Esophagus muscularis mucosa (tissue), 4 donors: ENCODE data around the gene TP63.

Experiments used
- EP300 ChIP-seq: sonication (generic); formaldehyde crosslinking; IDR thresholded peaks from one replicate; pipeline ENCODE4 v1.6.1; 2017; ENCODE audit warnings: antibody characterized with exemption
- POLR2A ChIP-seq: fragments of 450-650 bp; IDR thresholded peaks from one replicate; pipeline ENCODE4 v1.6.1; 2017; ENCODE audit warnings: antibody characterized with exemption, moderate library complexity, mild to moderate bottlenecking, low read depth
- POLR2AphosphoS5 ChIP-seq, 2 donors: sonication (generic); formaldehyde crosslinking; IDR thresholded peaks; one replicate each; pipeline ENCODE4 v1.6.1; 2017; ENCODE audit warnings: antibody characterized with exemption in 2 of 2
- TF ChIP-seq, protein P1 (sequence below), 3 experiments: fragments of 200-600 bp in 2 of 3; fragments of 450-650 bp in 1 of 3; sonication (generic) in 2 of 3; IDR thresholded peaks; one replicate each; pipeline ENCODE4 v1.5.1; 2017 to 2019; ENCODE audit warnings: antibody characterized with exemption in 3 of 3, mild to moderate bottlenecking in 2 of 3, moderate library complexity in 1 of 3

DNA sequence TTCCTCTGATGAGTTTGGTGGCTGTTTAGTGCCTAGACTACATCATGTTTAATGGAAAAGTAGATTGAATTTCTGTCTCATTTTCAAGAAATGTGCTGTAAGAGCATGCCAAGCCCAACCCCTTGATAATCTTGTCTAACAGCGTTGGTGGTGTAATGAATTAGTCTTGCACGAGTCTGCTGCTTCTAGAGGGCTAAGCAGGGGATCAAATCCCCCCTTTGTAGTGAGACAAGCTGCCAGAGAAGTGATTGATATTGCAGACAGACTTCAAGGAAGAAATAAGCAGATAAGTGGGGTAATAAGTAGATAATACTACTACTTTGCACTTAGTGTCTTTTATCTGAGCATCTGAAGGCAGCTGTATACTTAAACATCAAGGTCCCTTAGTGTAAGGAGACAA lies 141.4 kb downstream of the TP63 start:
- TF ChIP-seq, protein P1, sequence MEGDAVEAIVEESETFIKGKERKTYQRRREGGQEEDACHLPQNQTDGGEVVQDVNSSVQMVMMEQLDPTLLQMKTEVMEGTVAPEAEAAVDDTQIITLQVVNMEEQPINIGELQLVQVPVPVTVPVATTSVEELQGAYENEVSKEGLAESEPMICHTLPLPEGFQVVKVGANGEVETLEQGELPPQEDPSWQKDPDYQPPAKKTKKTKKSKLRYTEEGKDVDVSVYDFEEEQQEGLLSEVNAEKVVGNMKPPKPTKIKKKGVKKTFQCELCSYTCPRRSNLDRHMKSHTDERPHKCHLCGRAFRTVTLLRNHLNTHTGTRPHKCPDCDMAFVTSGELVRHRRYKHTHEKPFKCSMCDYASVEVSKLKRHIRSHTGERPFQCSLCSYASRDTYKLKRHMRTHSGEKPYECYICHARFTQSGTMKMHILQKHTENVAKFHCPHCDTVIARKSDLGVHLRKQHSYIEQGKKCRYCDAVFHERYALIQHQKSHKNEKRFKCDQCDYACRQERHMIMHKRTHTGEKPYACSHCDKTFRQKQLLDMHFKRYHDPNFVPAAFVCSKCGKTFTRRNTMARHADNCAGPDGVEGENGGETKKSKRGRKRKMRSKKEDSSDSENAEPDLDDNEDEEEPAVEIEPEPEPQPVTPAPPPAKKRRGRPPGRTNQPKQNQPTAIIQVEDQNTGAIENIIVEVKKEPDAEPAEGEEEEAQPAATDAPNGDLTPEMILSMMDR (IDR thresholded peaks at IDR 0.05), result no peak
- TF ChIP-seq POLR2AphosphoS5 (IDR thresholded peaks at IDR 0.05), result no peak
- no peak for TF ChIP-seq EP300
- TF ChIP-seq POLR2A, result no peak
